CD4-positive, alpha-beta T cell treated with Interleukin-15 for 1 hour (primary cell): ENCODE measurements around the gene DERA.
"Not testable (repeated sequence)": the region's sequence is repeated elsewhere in the genome, so short reads cannot be mapped to it uniquely, and the experiment has no call there.

Experiments
- DNase-seq: peaks from one replicate; pipeline ENCODE4 v3.0.0-alpha.2; 2020

Gene DERA

GRCh38 chr12:15971211-15971610 lies 60.1 kb downstream of the DERA start:
- no peak for DNase-seq

GRCh38 chr12:15972894-15973293 lies 61.8 kb downstream of the DERA start:
- DNase-seq = no peak

GRCh38 chr12:15977999-15978951 lies 67.1 kb downstream of the DERA start:
- no peak for DNase-seq

- no peak for DNase-seq
Observed at GRCh38 chr12:15979096-15980092, 68.3 kb downstream of the DERA start.

- no peak for DNase-seq
Observed at GRCh38 chr12:15982071-15982470, 70.9 kb downstream of the DERA start.

- no peak for DNase-seq
Observed at GRCh38 chr12:15982471-15982870, 71.3 kb downstream of the DERA start.

GRCh38 chr12:15982921-15983320 lies 71.8 kb downstream of the DERA start:
- DNase-seq = no peak

GRCh38 chr12:15984097-15984800 lies 73.1 kb downstream of the DERA start:
- DNase-seq = no peak

- DNase-seq = no peak
Observed at GRCh38 chr12:15984963-15985362, 73.8 kb downstream of the DERA start.

- no peak for DNase-seq
Observed at GRCh38 chr12:15987696-15988095, 76.6 kb downstream of the DERA start.

- no peak for DNase-seq
Observed at GRCh38 chr12:15988983-15989755, 78.0 kb downstream of the DERA start.

GRCh38 chr12:15995801-15996200 lies 84.7 kb downstream of the DERA start:
- DNase-seq = no peak

GRCh38 chr12:15996254-15996653 lies 85.1 kb downstream of the DERA start:
- no peak for DNase-seq

- DNase-seq = no peak
Observed at GRCh38 chr12:15996948-15997347, 85.8 kb downstream of the DERA start.

GRCh38 chr12:15997910-15998309 lies 86.8 kb downstream of the DERA start:
- no peak for DNase-seq

- DNase-seq = no peak
Observed at GRCh38 chr12:16002880-16003279, 91.7 kb downstream of the DERA start.

GRCh38 chr12:16003460-16003859 lies 92.3 kb downstream of the DERA start:
- DNase-seq = no peak

- DNase-seq = no peak
Observed at GRCh38 chr12:16006752-16007151, 95.6 kb downstream of the DERA start.

- no peak for DNase-seq
Observed at GRCh38 chr12:16008421-16008824, 97.3 kb downstream of the DERA start.

GRCh38 chr12:16012117-16012516 lies 101.0 kb downstream of the DERA start:
- DNase-seq = no peak

- not testable (repeated sequence) for DNase-seq
Observed at GRCh38 chr12:16013722-16014121, 102.6 kb downstream of the DERA start.

GRCh38 chr12:16014394-16014793 lies 103.3 kb downstream of the DERA start:
- DNase-seq = not testable (repeated sequence)
